Measurements from ENCODE around the gene SLC45A2. TPM values are rescaled to one million over a fixed set of nuclear protein-coding genes. Genes with fewer than 3 reads are reported as not detected.
A peak's percentile ranks its signal among the peaks of the same experiment; 100 is the strongest.

SLC45A2 gene
- total and polyA plus RNA-seq, 9 of the 15 experiments (the other 6 are each of a cell fraction or from before 2014, with no cell fraction given): 0.03 to 0.29 (median 0.14) TPM; not detected in 4

GRCh38 chr5:33997331-33997983 lies 13.0 kb upstream of the SLC45A2 start (continued):
- TF ChIP-seq REST (IDR thresholded peaks at IDR 0.05; ENCODE audit: borderline replicate concordance) (peak; percentile 35; the same call in 1 of the 2 replicates), REST (CRISPR knock-in tag; IDR thresholded peaks at IDR 0.05; ENCODE audit: low read depth) (no peak), NFIC (IDR thresholded peaks at IDR 0.05) (no peak), ZFP30 (CRISPR knock-in tag; IDR thresholded peaks at IDR 0.05; ENCODE audit: borderline replicate concordance) (no peak), NCOR1 (IDR thresholded peaks at IDR 0.05) (no peak), RCOR1 (IDR thresholded peaks at IDR 0.05; ENCODE audit: borderline replicate concordance in 1 of 2, low read depth in 2 of 2, low read length in 2 of 2) (peak in 1 of 2 experiments; percentile 65; a peak in 1 of 4 replicates), PTBP1 (IDR thresholded peaks at IDR 0.05; ENCODE audit: low read depth, low read length) (no peak), CBFB (CRISPR knock-in tag; IDR thresholded peaks at IDR 0.05) (no peak), CTCF (IDR thresholded peaks at IDR 0.05 in 2 of 3, conservative IDR thresholded peaks at IDR 0.05 in 1 of 3; ENCODE audit: insufficient read depth in 2 of 3, low read depth in 1 of 3, low read length in 3 of 3) (peak; percentile 67 to 71 (median 68)), KLF10 (CRISPR knock-in tag; IDR thresholded peaks at IDR 0.05) (no peak), ZC3H4 (CRISPR knock-in tag; IDR thresholded peaks at IDR 0.05; ENCODE audit: borderline replicate concordance) (no peak), SNIP1 (IDR thresholded peaks at IDR 0.05; ENCODE audit: low read depth) (no peak), ZKSCAN8 (CRISPR knock-in tag; IDR thresholded peaks at IDR 0.05) (no peak), E2F6 (IDR thresholded peaks at IDR 0.05; ENCODE audit: borderline replicate concordance in 1 of 2, extremely low read depth in 1 of 2, insufficient read depth in 1 of 2, insufficient read length in 1 of 2, low read depth in 1 of 2, low read length in 1 of 2, poor library complexity in 1 of 2, severe bottlenecking in 1 of 2) (no peak), BDP1 (IDR thresholded peaks at IDR 0.05; ENCODE audit: insufficient read depth, insufficient read length) (no peak), NBN (IDR thresholded peaks at IDR 0.05; ENCODE audit: low read depth) (no peak), ZFP1 (CRISPR knock-in tag; IDR thresholded peaks at IDR 0.05) (no peak), ZNF134 (CRISPR knock-in tag; conservative IDR thresholded peaks at IDR 0.05) (no peak)

Data from K562 (cell line).